HG03066 (cell line): Measurements from ENCODE around the gene UBL4A.

Experiments used
- ATAC-seq: cut with Tn5 transposase; IDR thresholded peaks from one replicate; pipeline ENCODE4 v1.9.1; 2021; ENCODE audit warnings: low read depth; ENCODE audit not compliant: unreplicated experiment

The UBL4A gene

GRCh38 chrX:154484255-154485149 is 1.9 kb downstream of the UBL4A start:
- ATAC-seq = no peak

- no peak for ATAC-seq
These were observed 3.1 kb downstream of the UBL4A start for GRCh38 chrX:154483325-154483724.

GRCh38 chrX:154482786-154483185 is 3.6 kb downstream of the UBL4A start:
- ATAC-seq = no peak

- no peak for ATAC-seq
These were observed 4.4 kb downstream of the UBL4A start for GRCh38 chrX:154481911-154482601.

- no peak for ATAC-seq
These were observed 5.2 kb downstream of the UBL4A start for GRCh38 chrX:154481195-154481594.

GRCh38 chrX:154478728-154479622 is 7.4 kb downstream of the UBL4A start, which contains the start of gene LAGE3:
LAGE3 (minus strand) TSS chrX:154479281; CDS start chrX:154478915, 366 bp downstream.
- ATAC-seq = peak; percentile 84

GRCh38 chrX:154477891-154478477 is 8.4 kb downstream of the UBL4A start:
- ATAC-seq = no peak

- ATAC-seq = no peak
These were observed 9.6 kb downstream of the UBL4A start for GRCh38 chrX:154476821-154477220.

GRCh38 chrX:154473683-154474082 is 12.7 kb downstream of the UBL4A start:
- ATAC-seq = no peak

GRCh38 chrX:154472685-154473632 is 13.5 kb downstream of the UBL4A start:
- no peak for ATAC-seq

GRCh38 chrX:154471839-154472684 is 14.4 kb downstream of the UBL4A start:
- no peak for ATAC-seq

- ATAC-seq = no peak
These were observed 15.4 kb downstream of the UBL4A start for GRCh38 chrX:154470914-154471568.

GRCh38 chrX:154470434-154470833 is 16.0 kb downstream of the UBL4A start:
- ATAC-seq = no peak

- ATAC-seq = no peak
These were observed 16.5 kb downstream of the UBL4A start for GRCh38 chrX:154469880-154470279.

- no peak for ATAC-seq
These were observed 17.3 kb downstream of the UBL4A start for GRCh38 chrX:154469114-154469513.

GRCh38 chrX:154468217-154468616 is 18.2 kb downstream of the UBL4A start:
- ATAC-seq = no peak

GRCh38 chrX:154467556-154467955 is 18.9 kb downstream of the UBL4A start:
- ATAC-seq = no peak

GRCh38 chrX:154466907-154467306 is 19.5 kb downstream of the UBL4A start:
- ATAC-seq = no peak
